Measurements from ENCODE around the gene CCDC137.
A peak's percentile ranks its signal among the peaks of the same experiment; 100 is the strongest.
"Not testable (repeated sequence)": the region's sequence is repeated elsewhere in the genome, so short reads cannot be mapped to it uniquely, and the experiment has no call there.

Gene CCDC137

GRCh38 chr17:81666342-81667191 lies at the start of gene CCDC137, which contains the start of gene OXLD1:
TSS of gene CCDC137 (plus strand) at chr17:81666737. CDS start at chr17:81666767, 30 bp downstream.
TSS of gene OXLD1 (minus strand) at chr17:81666605. CDS start at chr17:81666577, 28 bp downstream.
- peak; percentile 82 to 89 for DNase-seq (ENCODE audit: low read depth in 2 of 2)

- no peak for DNase-seq (ENCODE audit: low read depth in 2 of 2)
Measured at GRCh38 chr17:81616877-81617276, 49.7 kb upstream of the CCDC137 start.

- not testable (repeated sequence) for DNase-seq (ENCODE audit: low read depth in 2 of 2)
Measured at GRCh38 chr17:81618307-81618706, 48.2 kb upstream of the CCDC137 start.

- DNase-seq (ENCODE audit: low read depth in 2 of 2) = no peak
Measured at GRCh38 chr17:81621494-81622130, 44.9 kb upstream of the CCDC137 start.

- DNase-seq (ENCODE audit: low read depth in 2 of 2) = no peak
Measured at GRCh38 chr17:81630274-81630673, 36.3 kb upstream of the CCDC137 start.

- DNase-seq (ENCODE audit: low read depth in 2 of 2) = no peak
Measured at GRCh38 chr17:81631482-81631881, 35.1 kb upstream of the CCDC137 start.

GRCh38 chr17:81635431-81635830 lies 31.1 kb upstream of the CCDC137 start:
- DNase-seq (ENCODE audit: low read depth in 2 of 2) = no peak

GRCh38 chr17:81635973-81636504 lies 30.5 kb upstream of the CCDC137 start:
- no peak for DNase-seq (ENCODE audit: low read depth in 2 of 2)

GRCh38 chr17:81636505-81637288 lies 29.8 kb upstream of the CCDC137 start, which contains the start of the genes NPLOC4 and TSPAN10:
TSS of gene NPLOC4 (minus strand) at chr17:81637112. CDS start at chr17:81636930, 182 bp downstream.
TSS of gene TSPAN10 (plus strand) at chr17:81637196. CDS start at chr17:81642413, 5,217 bp downstream.
- DNase-seq (ENCODE audit: low read depth in 2 of 2) = peak; percentile 86 to 87

- no peak for DNase-seq (ENCODE audit: low read depth in 2 of 2)
Measured at GRCh38 chr17:81638683-81639082, 27.9 kb upstream of the CCDC137 start.

GRCh38 chr17:81640011-81640410 lies 26.5 kb upstream of the CCDC137 start:
- no peak for DNase-seq (ENCODE audit: low read depth in 2 of 2)

GRCh38 chr17:81641825-81642489 lies 24.6 kb upstream of the CCDC137 start:
- DNase-seq (ENCODE audit: low read depth in 2 of 2) = no peak

GRCh38 chr17:81644496-81644895 lies 22.0 kb upstream of the CCDC137 start:
- no peak for DNase-seq (ENCODE audit: low read depth in 2 of 2)

GRCh38 chr17:81644976-81645952 lies 21.3 kb upstream of the CCDC137 start:
- DNase-seq (ENCODE audit: low read depth in 2 of 2) = no peak

GRCh38 chr17:81646869-81647600 lies 19.5 kb upstream of the CCDC137 start:
- DNase-seq (ENCODE audit: low read depth in 2 of 2) = no peak

GRCh38 chr17:81647640-81648012 lies 18.9 kb upstream of the CCDC137 start:
- no peak for DNase-seq (ENCODE audit: low read depth in 2 of 2)

GRCh38 chr17:81648013-81648706 lies 18.4 kb upstream of the CCDC137 start:
- no peak for DNase-seq (ENCODE audit: low read depth in 2 of 2)

GRCh38 chr17:81648707-81649085 lies 17.8 kb upstream of the CCDC137 start:
- DNase-seq (ENCODE audit: low read depth in 2 of 2) = no peak

- no peak for DNase-seq (ENCODE audit: low read depth in 2 of 2)
Measured at GRCh38 chr17:81650951-81651350, 15.6 kb upstream of the CCDC137 start.
